GM12865 (cell line): ENCODE results near the gene CLASP1.
A peak's percentile ranks its signal among the peaks of the same experiment; 100 is the strongest.
"Not testable (repeated sequence)": the region's sequence is repeated elsewhere in the genome, so short reads cannot be mapped to it uniquely, and the experiment has no call there.

Experiments
- DNase-seq: peaks from one replicate; pipeline ENCODE4 v3.0.0; 2010; ENCODE audit warnings: low read depth
- H3K4me3 ChIP-seq: 2 replicates; pipeline ENCODE4 v1.5.1; 2011; ENCODE audit warnings: mild to moderate bottlenecking, low read depth, low read length, control low read depth
- CTCF ChIP-seq: IDR thresholded peaks from 2 replicates; pipeline ENCODE4 v1.5.1; 2011; ENCODE audit warnings: low read length, control low read depth, low read depth, inconsistent platforms; ENCODE audit not compliant: insufficient read depth; ENCODE audit errors: missing control alignments

Gene CLASP1

GRCh38 chr2:121338281-121338680 lies 311.0 kb downstream of the CLASP1 start:
- H3K4me3 ChIP-seq, result no peak overlapping the region
- TF ChIP-seq CTCF, result no peak
- DNase-seq, result no peak

GRCh38 chr2:121336528-121337294 lies 312.6 kb downstream of the CLASP1 start:
- no peak for TF ChIP-seq CTCF
- no peak overlapping the region for H3K4me3 ChIP-seq

GRCh38 chr2:121335294-121336290 lies 313.7 kb downstream of the CLASP1 start:
- H3K4me3 ChIP-seq, result no peak overlapping the region
- TF ChIP-seq CTCF, result no peak
- DNase-seq, result no peak

More at GRCh38 chr2:121336528-121337294, 312.6 kb downstream of the CLASP1 start:
- DNase-seq, result no peak

GRCh38 chr2:121334581-121335293 lies 314.5 kb downstream of the CLASP1 start:
- DNase-seq, result no peak
- H3K4me3 ChIP-seq, result no peak overlapping the region
- TF ChIP-seq CTCF, result no peak

- H3K4me3 ChIP-seq, result no peak overlapping the region
- peak; percentile 49 for DNase-seq
- no peak for TF ChIP-seq CTCF
These were observed 315.3 kb downstream of the CLASP1 start for GRCh38 chr2:121333834-121334558.

- no peak overlapping the region for H3K4me3 ChIP-seq
- DNase-seq, result no peak
- no peak for TF ChIP-seq CTCF
These were observed 316.0 kb downstream of the CLASP1 start for GRCh38 chr2:121333231-121333630.

- H3K4me3 ChIP-seq, DNase-seq: not testable (repeated sequence)
These were observed 317.9 kb downstream of the CLASP1 start for GRCh38 chr2:121331324-121331723.
